Ammon's horn (tissue), 1 donor: ENCODE data around the gene CEP131.

Experiments used
- DNase-seq: peaks from one replicate; pipeline ENCODE4 v3.0.0-alpha.2; 2016; ENCODE audit warnings: low spot score

The CEP131 gene

GRCh38 chr17:81251709-81252301 is 29.0 kb upstream of the CEP131 start:
- DNase-seq = no peak

- no peak for DNase-seq
These were observed 28.4 kb upstream of the CEP131 start for GRCh38 chr17:81251094-81251708.

GRCh38 chr17:81250286-81251093 is 27.7 kb upstream of the CEP131 start:
- no peak for DNase-seq

- no peak for DNase-seq
These were observed 26.7 kb upstream of the CEP131 start for GRCh38 chr17:81249223-81250040.

GRCh38 chr17:81248649-81249048 is 25.9 kb upstream of the CEP131 start:
- no peak for DNase-seq

GRCh38 chr17:81247339-81247990 is 24.7 kb upstream of the CEP131 start:
- no peak for DNase-seq

- no peak for DNase-seq
These were observed 24.0 kb upstream of the CEP131 start for GRCh38 chr17:81246679-81247338.

GRCh38 chr17:81246343-81246670 is 23.5 kb upstream of the CEP131 start:
- DNase-seq = no peak

GRCh38 chr17:81245665-81246342 is 23.0 kb upstream of the CEP131 start:
- no peak for DNase-seq

- DNase-seq = no peak
These were observed 22.4 kb upstream of the CEP131 start for GRCh38 chr17:81245024-81245664.

GRCh38 chr17:81244358-81245023 is 21.7 kb upstream of the CEP131 start:
- no peak for DNase-seq

GRCh38 chr17:81243333-81243664 is 20.5 kb upstream of the CEP131 start:
- DNase-seq = no peak

- DNase-seq = no peak
These were observed 19.9 kb upstream of the CEP131 start for GRCh38 chr17:81242421-81243332.

GRCh38 chr17:81241648-81242420 is 19.1 kb upstream of the CEP131 start:
- peak; percentile 54 for DNase-seq

- no peak for DNase-seq
These were observed 18.4 kb upstream of the CEP131 start for GRCh38 chr17:81241203-81241602.

GRCh38 chr17:81240761-81241160 is 18.0 kb upstream of the CEP131 start:
- DNase-seq = no peak

- DNase-seq = no peak
These were observed 17.2 kb upstream of the CEP131 start for GRCh38 chr17:81239714-81240555.
